HG03159 (cell line): ENCODE results near the gene ESR2.
"Not testable (repeated sequence)": the region's sequence is repeated elsewhere in the genome, so short reads cannot be mapped to it uniquely, and the experiment has no call there.

Source experiments
- ATAC-seq: cut with Tn5 transposase; IDR thresholded peaks from one replicate; pipeline ENCODE4 v1.9.1; 2021; ENCODE audit warnings: mild to moderate bottlenecking, moderate library complexity; ENCODE audit not compliant: unreplicated experiment

Gene ESR2

GRCh38 chr14:64225151-64225757 is 68.9 kb downstream of the ESR2 start:
- no peak for ATAC-seq

- no peak for ATAC-seq
These were observed 72.7 kb downstream of the ESR2 start for GRCh38 chr14:64221391-64222003.

GRCh38 chr14:64220466-64220865 is 73.7 kb downstream of the ESR2 start:
- no peak for ATAC-seq

- ATAC-seq = no peak
These were observed 74.1 kb downstream of the ESR2 start for GRCh38 chr14:64220056-64220455.

- no peak for ATAC-seq
These were observed 75.6 kb downstream of the ESR2 start for GRCh38 chr14:64218344-64219240.

- no peak for ATAC-seq
These were observed 76.3 kb downstream of the ESR2 start for GRCh38 chr14:64217834-64218233.

GRCh38 chr14:64217308-64217707 is 76.9 kb downstream of the ESR2 start:
- ATAC-seq = no peak

- ATAC-seq = no peak
These were observed 78.2 kb downstream of the ESR2 start for GRCh38 chr14:64215978-64216377.

GRCh38 chr14:64215274-64215673 is 78.9 kb downstream of the ESR2 start:
- no peak for ATAC-seq

GRCh38 chr14:64213853-64214570 is 80.2 kb downstream of the ESR2 start:
- ATAC-seq = no peak

- ATAC-seq = no peak
These were observed 81.1 kb downstream of the ESR2 start for GRCh38 chr14:64213086-64213485.

GRCh38 chr14:64212666-64213065 is 81.5 kb downstream of the ESR2 start:
- no peak for ATAC-seq

- ATAC-seq = not testable (repeated sequence)
These were observed 83.3 kb downstream of the ESR2 start for GRCh38 chr14:64210912-64211311.

GRCh38 chr14:64210216-64210615 is 84.0 kb downstream of the ESR2 start:
- no peak for ATAC-seq

GRCh38 chr14:64209444-64210131 is 84.6 kb downstream of the ESR2 start:
- no peak for ATAC-seq

- no peak for ATAC-seq
These were observed 85.2 kb downstream of the ESR2 start for GRCh38 chr14:64208981-64209380.

- ATAC-seq = no peak
These were observed 85.9 kb downstream of the ESR2 start for GRCh38 chr14:64208261-64208660.

- no peak for ATAC-seq
These were observed 90.7 kb downstream of the ESR2 start for GRCh38 chr14:64203366-64204006.

GRCh38 chr14:64202716-64203115 is 91.5 kb downstream of the ESR2 start:
- ATAC-seq = no peak

- no peak for ATAC-seq
These were observed 92.1 kb downstream of the ESR2 start for GRCh38 chr14:64201921-64202545.
